HL-60 (cell line): ENCODE data around the gene IMP3.

Source experiments
- DNase-seq, 2 experiments: peaks; one replicate each; pipeline ENCODE4 v3.0.0-alpha.2; 2010 to 2020; ENCODE audit warnings: low read depth in 1 of 2, low spot score in 1 of 2
- H3K27ac ChIP-seq: fragments of 250-450 bp; sonication (Bioruptor Pico); replicated peaks from 2 replicates; pipeline ENCODE4 v1.5.1; 2020; ENCODE audit warnings: mild to moderate bottlenecking, moderate library complexity
- H3K27me3 ChIP-seq: fragments of 250-450 bp; sonication (Bioruptor Pico); 2 replicates; pipeline ENCODE4 v1.5.1; 2021; ENCODE audit warnings: mild to moderate bottlenecking, moderate library complexity; ENCODE audit not compliant: insufficient read depth, poor library complexity, severe bottlenecking
- H3K4me3 ChIP-seq: replicated peaks from 2 replicates; pipeline ENCODE4 v1.5.1; 2011; ENCODE audit warnings: mild to moderate bottlenecking, control low read depth, low read length; ENCODE audit not compliant: insufficient read depth
- GABPA ChIP-seq: IDR thresholded peaks from 2 replicates; pipeline ENCODE4 v1.6.1; 2012; ENCODE audit warnings: low read depth
- POLR2AphosphoS5 ChIP-seq: IDR thresholded peaks from 2 replicates; pipeline ENCODE4 v1.6.1; 2012; ENCODE audit warnings: low read depth
- SPI1 ChIP-seq: IDR thresholded peaks from 2 replicates; pipeline ENCODE4 v1.6.1; 2012; ENCODE audit warnings: low read depth, mild to moderate bottlenecking, borderline replicate concordance
- TF ChIP-seq, protein P1 (sequence below): IDR thresholded peaks from 2 replicates; pipeline ENCODE4 v1.6.1; 2012; ENCODE audit warnings: low read depth; ENCODE audit not compliant: insufficient replicate concordance
- TF ChIP-seq, protein P2 (sequence below): IDR thresholded peaks from one replicate; pipeline ENCODE4 v1.5.1; 2011; ENCODE audit warnings: low read length, control low read depth, inconsistent platforms; ENCODE audit not compliant: insufficient read depth

IMP3 gene

DNA sequence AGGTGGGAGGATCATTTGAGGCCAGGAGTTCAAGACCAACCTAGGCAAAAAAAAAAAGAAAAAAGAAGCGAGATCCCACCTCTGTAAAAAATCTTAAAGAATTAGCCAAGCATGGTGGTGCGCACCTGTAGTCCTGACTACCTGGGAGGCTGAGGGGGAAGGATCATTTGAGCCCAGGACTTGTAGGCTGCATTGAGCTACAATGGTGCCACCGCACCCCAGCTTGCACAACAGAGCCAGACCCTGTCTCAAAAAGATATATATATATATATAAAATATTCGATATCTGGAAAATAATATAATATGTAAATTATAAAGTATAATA lies 1.1 kb upstream of the IMP3 start:
- no peak for DNase-seq
- Histone ChIP-seq H3K4me3 (no peak overlapping the region; the same call in 1 of the 2 replicates), H3K27me3 (no peaks in the 10 kb centered on the region), H3K27ac (no peak overlapping the region)
- TF ChIP-seq, protein P1, sequence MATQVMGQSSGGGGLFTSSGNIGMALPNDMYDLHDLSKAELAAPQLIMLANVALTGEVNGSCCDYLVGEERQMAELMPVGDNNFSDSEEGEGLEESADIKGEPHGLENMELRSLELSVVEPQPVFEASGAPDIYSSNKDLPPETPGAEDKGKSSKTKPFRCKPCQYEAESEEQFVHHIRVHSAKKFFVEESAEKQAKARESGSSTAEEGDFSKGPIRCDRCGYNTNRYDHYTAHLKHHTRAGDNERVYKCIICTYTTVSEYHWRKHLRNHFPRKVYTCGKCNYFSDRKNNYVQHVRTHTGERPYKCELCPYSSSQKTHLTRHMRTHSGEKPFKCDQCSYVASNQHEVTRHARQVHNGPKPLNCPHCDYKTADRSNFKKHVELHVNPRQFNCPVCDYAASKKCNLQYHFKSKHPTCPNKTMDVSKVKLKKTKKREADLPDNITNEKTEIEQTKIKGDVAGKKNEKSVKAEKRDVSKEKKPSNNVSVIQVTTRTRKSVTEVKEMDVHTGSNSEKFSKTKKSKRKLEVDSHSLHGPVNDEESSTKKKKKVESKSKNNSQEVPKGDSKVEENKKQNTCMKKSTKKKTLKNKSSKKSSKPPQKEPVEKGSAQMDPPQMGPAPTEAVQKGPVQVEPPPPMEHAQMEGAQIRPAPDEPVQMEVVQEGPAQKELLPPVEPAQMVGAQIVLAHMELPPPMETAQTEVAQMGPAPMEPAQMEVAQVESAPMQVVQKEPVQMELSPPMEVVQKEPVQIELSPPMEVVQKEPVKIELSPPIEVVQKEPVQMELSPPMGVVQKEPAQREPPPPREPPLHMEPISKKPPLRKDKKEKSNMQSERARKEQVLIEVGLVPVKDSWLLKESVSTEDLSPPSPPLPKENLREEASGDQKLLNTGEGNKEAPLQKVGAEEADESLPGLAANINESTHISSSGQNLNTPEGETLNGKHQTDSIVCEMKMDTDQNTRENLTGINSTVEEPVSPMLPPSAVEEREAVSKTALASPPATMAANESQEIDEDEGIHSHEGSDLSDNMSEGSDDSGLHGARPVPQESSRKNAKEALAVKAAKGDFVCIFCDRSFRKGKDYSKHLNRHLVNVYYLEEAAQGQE = no peak
- TF ChIP-seq SPI1 = no peak
- TF ChIP-seq, protein P2, sequence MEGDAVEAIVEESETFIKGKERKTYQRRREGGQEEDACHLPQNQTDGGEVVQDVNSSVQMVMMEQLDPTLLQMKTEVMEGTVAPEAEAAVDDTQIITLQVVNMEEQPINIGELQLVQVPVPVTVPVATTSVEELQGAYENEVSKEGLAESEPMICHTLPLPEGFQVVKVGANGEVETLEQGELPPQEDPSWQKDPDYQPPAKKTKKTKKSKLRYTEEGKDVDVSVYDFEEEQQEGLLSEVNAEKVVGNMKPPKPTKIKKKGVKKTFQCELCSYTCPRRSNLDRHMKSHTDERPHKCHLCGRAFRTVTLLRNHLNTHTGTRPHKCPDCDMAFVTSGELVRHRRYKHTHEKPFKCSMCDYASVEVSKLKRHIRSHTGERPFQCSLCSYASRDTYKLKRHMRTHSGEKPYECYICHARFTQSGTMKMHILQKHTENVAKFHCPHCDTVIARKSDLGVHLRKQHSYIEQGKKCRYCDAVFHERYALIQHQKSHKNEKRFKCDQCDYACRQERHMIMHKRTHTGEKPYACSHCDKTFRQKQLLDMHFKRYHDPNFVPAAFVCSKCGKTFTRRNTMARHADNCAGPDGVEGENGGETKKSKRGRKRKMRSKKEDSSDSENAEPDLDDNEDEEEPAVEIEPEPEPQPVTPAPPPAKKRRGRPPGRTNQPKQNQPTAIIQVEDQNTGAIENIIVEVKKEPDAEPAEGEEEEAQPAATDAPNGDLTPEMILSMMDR = no peak
- no peak for TF ChIP-seq GABPA
- no peak for TF ChIP-seq POLR2AphosphoS5

DNA sequence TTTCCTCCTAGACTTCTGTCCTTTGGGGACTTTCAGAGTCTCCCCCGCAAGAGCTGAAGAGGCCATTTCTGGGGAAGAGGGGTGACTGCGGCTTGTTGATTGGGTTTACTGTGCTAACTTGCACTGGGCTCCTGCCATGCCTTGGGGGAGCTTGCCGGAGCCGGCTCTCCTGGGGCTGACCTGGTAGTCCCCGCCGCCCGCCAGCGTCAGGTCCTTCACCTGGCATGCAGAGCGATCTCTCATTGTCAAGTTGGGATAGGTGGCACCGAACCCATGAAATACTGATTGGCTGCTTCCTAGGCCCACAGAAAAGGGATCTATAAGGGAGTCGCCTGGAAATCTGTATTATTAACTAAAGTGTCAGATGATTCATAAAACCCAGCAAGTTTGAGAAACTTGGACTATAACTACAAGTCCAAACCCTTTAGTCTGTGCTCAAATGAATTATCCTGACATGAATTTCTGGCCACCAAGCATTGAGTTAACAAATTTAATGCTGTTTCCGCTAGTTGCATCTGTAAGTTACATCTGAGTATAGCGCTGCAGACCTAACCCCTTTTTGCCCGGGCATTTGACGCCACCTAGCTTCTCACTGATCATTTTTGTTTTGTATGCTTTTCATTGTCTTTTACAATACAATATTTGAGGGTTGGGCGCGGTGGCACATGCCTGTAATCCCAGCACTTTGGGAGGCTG lies 607 bp upstream of the IMP3 start:
- no peak for TF ChIP-seq POLR2AphosphoS5
- no peak for TF ChIP-seq SPI1
- TF ChIP-seq, protein P2 = no peak
- TF ChIP-seq, protein P1 = no peak
- TF ChIP-seq GABPA = no peak
- peak in 1 of 2 experiments; percentile 78 for DNase-seq
- Histone ChIP-seq H3K27me3 (no peaks in the 10 kb centered on the region), H3K27ac (peak overlapping the region; percentile 96), H3K4me3 (peak overlapping the region; percentile 68)

DNA sequence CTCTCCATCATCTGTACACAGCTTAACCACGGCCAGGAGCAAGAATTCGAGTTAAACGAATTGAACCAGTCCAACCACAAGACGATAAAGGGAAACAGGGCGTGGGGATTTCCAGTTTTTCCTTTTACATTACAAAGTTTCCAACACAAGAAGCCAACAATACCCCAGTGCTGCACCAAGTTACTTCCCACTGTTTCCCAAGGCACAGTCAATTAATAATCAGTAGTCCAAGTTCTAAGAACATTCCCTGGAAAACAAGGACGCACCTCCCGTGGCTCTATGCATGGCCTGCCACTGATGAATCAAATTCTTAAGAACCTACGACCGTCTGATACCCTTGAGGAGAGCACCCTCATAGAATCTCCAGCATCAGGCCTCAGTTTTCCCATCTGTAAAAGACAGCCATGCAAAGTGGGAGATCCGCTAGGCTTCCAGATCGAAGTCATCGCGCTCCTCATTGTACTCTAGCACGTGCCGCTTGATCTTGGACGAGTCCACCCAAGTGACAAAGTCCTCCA lies 774 bp downstream of the IMP3 start:
- DNase-seq = no peak
- H3K4me3 ChIP-seq = peak overlapping the region; percentile 68
- peak overlapping the region; percentile 96 for H3K27ac ChIP-seq
- no peak for TF ChIP-seq SPI1
- TF ChIP-seq, protein P1 = no peak
- TF ChIP-seq GABPA = no peak
- TF ChIP-seq, protein P2 = no peak
- no peak for TF ChIP-seq POLR2AphosphoS5
- H3K27me3 ChIP-seq = no peaks in the 10 kb centered on the region
